CD4-positive, alpha-beta T cell (primary cell): ENCODE results near the gene KYNU. TPM values are rescaled to one million over a fixed set of nuclear protein-coding genes. Genes with fewer than 3 reads are reported as not detected.
A peak's percentile ranks its signal among the peaks of the same experiment; 100 is the strongest.
"Not testable (repeated sequence)": the region's sequence is repeated elsewhere in the genome, so short reads cannot be mapped to it uniquely, and the experiment has no call there.

Experiments used
- ATAC-seq: fragments of 200-7000 bp; cut with Tn5 transposase; one replicate; pipeline ENCODE4 v1.10.0; 2022; ENCODE audit warnings: mild to moderate bottlenecking; ENCODE audit not compliant: poor library complexity
- CTCF ChIA-PET: fragments of 350-600 bp; sonication (Branson Sonifier 250); formaldehyde crosslinking; loops from one replicate; lab custom pipeline; 2021; ENCODE audit warnings: antibody characterized with exemption, inconsistent platforms; lab: Charles Lee
- POLR2A ChIA-PET: fragments of 350-600 bp; sonication (Branson Sonifier 250); formaldehyde crosslinking; loops from one replicate; lab custom pipeline; 2021; ENCODE audit warnings: antibody characterized with exemption, inconsistent platforms; lab: Charles Lee
- DNase-seq, 14 experiments: peaks; one replicate each; pipeline ENCODE4 v3.0.0-alpha.2; 2013 to 2020; ENCODE audit warnings: mixed read lengths in 2 of 14
- H3K27ac ChIP-seq, 2 donors: one replicate each; pipeline versions ENCODE4 v1.5.1 to v1.7.0; 2013; ENCODE audit warnings: low read length in 2 of 2, low read depth in 1 of 2, mild to moderate bottlenecking in 1 of 2
- H3K27me3 ChIP-seq, 2 experiments: 1 replicate in 1 of 2; 2 replicates in 1 of 2; pipeline versions ENCODE4 v1.6.1 to v1.7.0; 2013; ENCODE audit warnings: low read length in 2 of 2, control low read depth in 1 of 2, mild to moderate bottlenecking in 1 of 2, moderate library complexity in 1 of 2; ENCODE audit not compliant: insufficient read depth in 2 of 2, control insufficient read depth in 1 of 2
- H3K36me3 ChIP-seq: one replicate; pipeline ENCODE4 v1.6.1; 2013; ENCODE audit warnings: low read length, control low read depth; ENCODE audit not compliant: insufficient read depth
- H3K4me1 ChIP-seq: one replicate; pipeline ENCODE4 v1.6.1; 2013; ENCODE audit warnings: low read length, control low read depth; ENCODE audit not compliant: insufficient read depth
- H3K4me3 ChIP-seq: one replicate; pipeline ENCODE4 v1.5.1; 2013; ENCODE audit warnings: mild to moderate bottlenecking, low read length, moderate library complexity
- H3K9me3 ChIP-seq, 2 experiments: 1 replicate in 1 of 2; 2 replicates in 1 of 2; pipeline versions ENCODE4 v1.6.1 to v1.7.0; 2013; ENCODE audit warnings: low read length in 2 of 2, mild to moderate bottlenecking in 2 of 2, control low read depth in 1 of 2, moderate library complexity in 1 of 2; ENCODE audit not compliant: control insufficient read depth in 1 of 2, insufficient read depth in 1 of 2
- H3K27ac Mint-ChIP-seq: one replicate; pipeline ENCODE4 v1.8.0; 2020; ENCODE audit warnings: mixed read lengths
- H3K27me3 Mint-ChIP-seq: one replicate; pipeline ENCODE4 v1.8.0; 2021; ENCODE audit warnings: mixed read lengths
- H3K36me3 Mint-ChIP-seq: one replicate; pipeline ENCODE4 v1.8.0; 2021; ENCODE audit warnings: low read depth, mixed read lengths
- H3K4me1 Mint-ChIP-seq: one replicate; pipeline ENCODE4 v1.8.0; 2021; ENCODE audit warnings: low read depth, mixed read lengths
- H3K4me3 Mint-ChIP-seq: one replicate; pipeline ENCODE4 v1.8.0; 2020; ENCODE audit warnings: mild to moderate bottlenecking, mixed read lengths
- H3K9me3 Mint-ChIP-seq: one replicate; pipeline ENCODE4 v1.8.0; 2020; ENCODE audit warnings: mixed read lengths
- intact Hi-C, 2 experiments: fragments of 100-400 bp; cut with DNase I in 1 of 2; cut with micrococcal nuclease in 1 of 2; formaldehyde crosslinking; loops; one replicate each; pipeline versions ENCODE4 v1.15.1 to v1.9.0; 2023 to 2025; cut with DNase I, micrococcal nuclease
- total RNA-seq, 174 experiments: library from RNA in 2 of 174; stranded (reverse) in 2 of 174; gene quantifications; one replicate each; pipeline ENCODE4 v1.2.3 and lab custom pipeline; 2021 to 2026
- TF ChIP-seq, protein P1 (sequence below): fragments of 200-600 bp; IDR thresholded peaks from one replicate; pipeline ENCODE4 v1.8.0; 2022; ENCODE audit warnings: antibody characterized with exemption, mild to moderate bottlenecking

The KYNU gene
- total RNA-seq, 2 experiments from 2014 or later: 0.38 to 0.50 TPM

DNA sequence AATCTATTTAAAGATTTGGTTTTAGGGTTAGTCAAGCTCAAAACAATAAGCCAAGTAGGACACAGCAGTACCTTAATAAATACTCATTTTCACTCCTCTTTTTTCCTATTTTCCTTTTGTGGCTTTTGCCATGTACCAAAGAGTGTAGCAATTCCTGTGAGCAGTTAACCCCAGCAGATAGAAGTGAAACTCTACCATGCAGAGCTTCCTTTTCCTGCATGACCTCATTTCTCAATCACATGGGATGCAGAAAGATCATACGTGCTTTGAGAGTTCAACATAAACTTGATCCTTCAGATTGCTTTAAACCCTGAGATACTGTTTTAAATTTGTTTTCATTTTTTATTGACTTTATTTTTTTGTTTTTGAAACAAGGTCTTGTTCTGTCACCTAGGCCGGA is 152.7 kb downstream of the KYNU start:
- no peaks in the 10 kb centered on the region for H3K4me1 ChIP-seq
- H3K27ac ChIP-seq: no peak overlapping the region
- ATAC-seq (no peak), DNase-seq (peak in 3 of 14 experiments; percentile 14 to 35 (median 32))
- no peaks in the 10 kb centered on the region for H3K9me3 ChIP-seq
- H3K4me3 ChIP-seq: no peak overlapping the region
- TF ChIP-seq, protein P1, sequence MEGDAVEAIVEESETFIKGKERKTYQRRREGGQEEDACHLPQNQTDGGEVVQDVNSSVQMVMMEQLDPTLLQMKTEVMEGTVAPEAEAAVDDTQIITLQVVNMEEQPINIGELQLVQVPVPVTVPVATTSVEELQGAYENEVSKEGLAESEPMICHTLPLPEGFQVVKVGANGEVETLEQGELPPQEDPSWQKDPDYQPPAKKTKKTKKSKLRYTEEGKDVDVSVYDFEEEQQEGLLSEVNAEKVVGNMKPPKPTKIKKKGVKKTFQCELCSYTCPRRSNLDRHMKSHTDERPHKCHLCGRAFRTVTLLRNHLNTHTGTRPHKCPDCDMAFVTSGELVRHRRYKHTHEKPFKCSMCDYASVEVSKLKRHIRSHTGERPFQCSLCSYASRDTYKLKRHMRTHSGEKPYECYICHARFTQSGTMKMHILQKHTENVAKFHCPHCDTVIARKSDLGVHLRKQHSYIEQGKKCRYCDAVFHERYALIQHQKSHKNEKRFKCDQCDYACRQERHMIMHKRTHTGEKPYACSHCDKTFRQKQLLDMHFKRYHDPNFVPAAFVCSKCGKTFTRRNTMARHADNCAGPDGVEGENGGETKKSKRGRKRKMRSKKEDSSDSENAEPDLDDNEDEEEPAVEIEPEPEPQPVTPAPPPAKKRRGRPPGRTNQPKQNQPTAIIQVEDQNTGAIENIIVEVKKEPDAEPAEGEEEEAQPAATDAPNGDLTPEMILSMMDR: no peak
- no peaks in the 10 kb centered on the region for H3K36me3 ChIP-seq
- peaks cover 13% of the 10 kb centered on the region for H3K27me3 Mint-ChIP-seq
- peaks cover 6% of the 10 kb centered on the region in 2 experiments for H3K27me3 ChIP-seq
- intact Hi-C loops: no loop called here
- H3K4me1 Mint-ChIP-seq: no peaks in the 10 kb centered on the region
- no peaks in the 10 kb centered on the region for H3K9me3 Mint-ChIP-seq
- no peak overlapping the region for H3K27ac Mint-ChIP-seq
- H3K36me3 Mint-ChIP-seq: no peaks in the 10 kb centered on the region
- no peak overlapping the region for H3K4me3 Mint-ChIP-seq
- CTCF ChIA-PET: no interaction called here
- POLR2A ChIA-PET: no interaction called here

DNA sequence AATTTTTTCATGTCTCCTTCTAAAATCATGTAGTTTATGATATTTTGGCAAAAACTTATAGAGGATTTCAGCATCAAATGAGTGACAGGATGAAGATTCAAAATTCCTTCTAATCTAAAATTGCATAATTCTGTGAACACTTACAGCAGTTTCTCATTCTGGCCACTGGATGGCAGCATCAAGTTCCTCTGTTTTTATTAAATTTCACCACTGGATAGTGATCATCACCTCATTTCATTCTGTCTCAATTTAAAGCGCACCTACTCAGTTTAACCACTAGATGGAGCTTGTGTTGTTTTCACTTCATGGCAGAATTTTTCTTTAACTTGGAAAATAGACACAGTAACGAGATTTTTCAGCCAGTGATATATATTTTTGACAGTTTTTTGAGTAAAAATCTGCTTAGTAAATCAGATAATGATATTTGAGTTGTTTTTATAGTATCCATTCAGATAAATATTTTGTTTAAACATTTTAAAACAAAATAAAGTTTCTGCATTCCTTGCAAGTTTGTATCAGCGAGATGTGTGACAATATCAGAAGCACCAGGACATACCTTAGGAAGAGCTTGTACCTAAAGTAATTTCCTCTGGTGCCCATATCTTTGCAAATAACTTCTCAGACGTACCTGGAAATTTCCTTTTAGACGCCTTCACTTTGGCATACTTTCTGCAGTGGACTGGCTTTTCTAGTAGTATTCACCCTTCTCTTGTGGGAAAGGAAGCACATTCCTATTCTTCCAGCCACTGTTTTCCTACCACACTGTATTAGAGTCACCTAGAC is 157.0 kb downstream of the KYNU start:
- Histone ChIP-seq H3K27me3 (no peaks in the 10 kb centered on the region), H3K9me3 (no peaks in the 10 kb centered on the region), H3K36me3 (no peaks in the 10 kb centered on the region), H3K4me3 (no peak overlapping the region), H3K27ac (no peak overlapping the region), H3K4me1 (no peaks in the 10 kb centered on the region)
- TF ChIP-seq, protein P1: peak; percentile 98
- DNase-seq: peak; percentile 20 to 88 (median 38)
- intact Hi-C loops: loop anchor here (1.0 to 5.0 kb wide), 5 partner anchors 73 to 228 kb away; no protein-coding TSS in a partner anchor
- no peaks in the 10 kb centered on the region for H3K9me3 Mint-ChIP-seq
- H3K4me1 Mint-ChIP-seq: no peaks in the 10 kb centered on the region
- H3K27ac Mint-ChIP-seq: no peak overlapping the region
- ATAC-seq: peak; percentile 100
- POLR2A ChIA-PET: interaction anchor here (0.7 to 1.0 kb wide), 3 partner anchors 77 to 438 kb away, joined by 3 to 4 read pairs (median 3); no protein-coding TSS in a partner anchor
- H3K36me3 Mint-ChIP-seq: no peaks in the 10 kb centered on the region
- peaks cover 3% of the 10 kb centered on the region for H3K27me3 Mint-ChIP-seq
- no peak overlapping the region for H3K4me3 Mint-ChIP-seq
- CTCF ChIA-PET: interaction anchor here (0.6 to 1.6 kb wide), 30 partner anchors 12 to 604 kb away, joined by 3 to 16 read pairs (median 4); no protein-coding TSS in a partner anchor

DNA sequence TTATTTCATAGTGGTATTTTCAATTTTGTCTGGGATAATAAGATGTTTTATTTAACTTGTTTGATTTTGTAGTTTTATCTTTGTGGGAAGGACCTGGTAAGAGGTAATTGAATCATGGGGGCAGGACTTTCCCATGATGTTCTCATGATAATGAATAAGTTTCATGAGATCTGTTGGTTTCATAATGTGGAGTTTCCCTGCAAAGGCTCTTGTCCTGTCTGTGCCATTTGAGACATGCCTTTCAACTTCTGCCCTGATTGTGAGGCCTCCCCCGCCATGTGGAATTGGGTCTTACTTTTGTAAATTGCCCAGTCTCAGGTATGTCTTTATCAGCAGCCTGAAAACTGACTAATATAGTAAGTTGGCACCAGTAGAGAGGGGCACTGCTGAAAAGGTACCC is 174.0 kb downstream of the KYNU start:
- Mint-ChIP-seq H3K36me3 (no peaks in the 10 kb centered on the region), H3K4me3 (no peak overlapping the region), H3K4me1 (no peaks in the 10 kb centered on the region), H3K27ac (no peak overlapping the region), H3K27me3 (peaks cover 7% of the 10 kb centered on the region), H3K9me3 (no peaks in the 10 kb centered on the region)
- H3K4me3 ChIP-seq: no peak overlapping the region
- no peaks in the 10 kb centered on the region for H3K27me3 ChIP-seq
- no peak for ATAC-seq
- peaks cover 0 to 2% of the 10 kb centered on the region in 2 experiments for H3K9me3 ChIP-seq
- no peak overlapping the region for H3K27ac ChIP-seq
- intact Hi-C loops: no loop called here
- ChIA-PET POLR2A (no interaction called here), CTCF (no interaction called here)
- no peaks in the 10 kb centered on the region for H3K36me3 ChIP-seq
- no peaks in the 10 kb centered on the region for H3K4me1 ChIP-seq
- TF ChIP-seq, protein P1: no peak
- DNase-seq: no peak

DNA sequence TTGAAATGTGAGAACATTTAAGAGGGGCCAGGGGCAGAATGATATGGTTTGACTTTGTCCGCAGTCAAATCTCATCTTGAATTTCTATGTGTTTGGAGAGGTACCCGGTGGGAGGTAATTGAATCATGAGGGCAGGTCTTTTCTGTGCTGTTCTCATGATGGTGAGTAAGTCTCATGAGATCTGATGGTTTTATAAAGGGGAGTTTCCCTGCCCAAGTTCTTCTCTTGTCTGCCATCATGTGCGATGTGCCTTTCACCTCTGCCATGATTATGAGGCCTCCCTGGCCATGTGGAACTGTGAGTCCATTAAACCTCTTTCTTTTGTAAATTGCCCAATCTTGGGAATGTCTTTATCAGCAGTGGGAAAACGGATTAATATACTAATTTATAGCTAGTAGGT is 176.0 kb downstream of the KYNU start:
- POLR2A ChIA-PET, intact Hi-C loops, H3K27ac Mint-ChIP-seq, H3K4me3 Mint-ChIP-seq, H3K27me3 Mint-ChIP-seq, H3K4me3 ChIP-seq, H3K36me3 ChIP-seq, H3K4me1 Mint-ChIP-seq, H3K9me3 Mint-ChIP-seq, H3K4me1 ChIP-seq, DNase-seq, CTCF ChIA-PET, H3K36me3 Mint-ChIP-seq, H3K27me3 ChIP-seq, H3K27ac ChIP-seq, ATAC-seq, H3K9me3 ChIP-seq: not testable (repeated sequence)
